CD4-positive, alpha-beta T cell treated with Interleukin-2 at 100 ng/mL for 4 hours (primary cell): ENCODE measurements around the gene COL21A1.

ENCODE experiments used
- DNase-seq: peaks from one replicate; pipeline ENCODE4 v3.0.0-alpha.2; 2020; ENCODE audit warnings: low spot score

COL21A1 gene

GRCh38 chr6:56187686-56188085 is 59.7 kb downstream of the COL21A1 start:
- no peak for DNase-seq

DNA sequence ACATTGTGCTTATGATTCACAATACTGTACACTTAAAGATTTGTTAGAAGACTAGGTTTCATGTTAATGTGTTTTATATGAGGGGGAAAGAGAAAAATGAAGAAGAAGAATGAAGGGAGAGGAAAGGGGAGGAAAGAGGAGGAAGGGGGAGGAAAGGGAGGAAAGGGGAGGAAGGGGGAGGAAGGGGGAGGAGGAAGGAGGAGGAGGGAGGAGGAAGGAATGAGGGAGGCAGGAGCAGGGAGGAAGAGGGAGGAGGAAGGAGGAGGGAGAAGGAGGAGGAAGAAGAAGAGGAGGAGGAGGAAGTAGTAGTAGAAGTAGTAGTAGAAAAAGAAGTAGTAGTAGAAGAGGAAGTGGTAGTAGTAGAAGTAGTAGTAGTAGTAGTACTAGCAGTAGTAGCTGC is 70.6 kb downstream of the COL21A1 start:
- DNase-seq = no peak

- no peak for DNase-seq
These were observed 74.2 kb downstream of the COL21A1 start for GRCh38 chr6:56173228-56173627.

- no peak for DNase-seq
These were observed 75.2 kb downstream of the COL21A1 start for GRCh38 chr6:56172144-56172543.

GRCh38 chr6:56169366-56169765 is 78.0 kb downstream of the COL21A1 start:
- DNase-seq = no peak

GRCh38 chr6:56168596-56168995 is 78.8 kb downstream of the COL21A1 start:
- DNase-seq = no peak

GRCh38 chr6:56162081-56162480 is 85.3 kb downstream of the COL21A1 start:
- DNase-seq = no peak

DNA sequence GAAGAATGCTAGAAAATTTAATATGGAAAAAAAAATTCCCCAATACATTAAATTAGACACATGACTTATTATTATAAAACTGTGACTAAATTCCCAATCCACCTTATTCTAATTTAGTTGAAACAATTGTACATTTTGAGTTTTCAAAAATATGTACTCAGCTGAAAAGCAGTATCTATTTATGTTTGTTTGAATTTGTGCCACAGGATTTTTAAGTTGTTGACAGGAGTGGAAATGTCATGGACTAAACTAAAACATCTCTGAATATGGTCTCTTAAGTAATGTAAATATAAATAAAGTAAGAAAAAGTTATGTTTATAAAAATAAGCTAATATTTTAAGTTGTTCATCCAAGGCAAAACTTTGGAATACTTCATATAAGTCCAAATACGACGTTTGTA is 86.9 kb downstream of the COL21A1 start:
- no peak for DNase-seq

- no peak for DNase-seq
These were observed 88.8 kb downstream of the COL21A1 start for GRCh38 chr6:56158571-56158970.

DNA sequence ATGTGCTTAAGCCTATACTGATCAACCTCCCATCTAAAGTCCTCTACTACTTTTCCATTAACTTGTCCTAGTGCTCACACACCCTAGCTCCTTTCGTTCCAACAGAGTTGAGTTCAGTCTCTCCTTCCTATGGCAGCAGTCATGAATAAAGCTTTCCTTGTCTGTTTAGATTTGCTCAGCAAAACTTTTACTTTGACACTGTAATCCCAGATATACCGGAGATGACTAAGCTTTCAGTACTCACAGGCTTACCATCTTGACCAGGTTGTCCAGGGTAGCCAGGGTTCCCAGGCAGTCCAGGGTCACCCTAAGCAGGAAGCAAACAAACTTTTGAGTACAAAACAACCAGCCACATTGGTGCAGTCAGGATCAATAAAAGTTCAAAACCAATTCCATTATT is 90.7 kb downstream of the COL21A1 start:
- DNase-seq = no peak

DNA sequence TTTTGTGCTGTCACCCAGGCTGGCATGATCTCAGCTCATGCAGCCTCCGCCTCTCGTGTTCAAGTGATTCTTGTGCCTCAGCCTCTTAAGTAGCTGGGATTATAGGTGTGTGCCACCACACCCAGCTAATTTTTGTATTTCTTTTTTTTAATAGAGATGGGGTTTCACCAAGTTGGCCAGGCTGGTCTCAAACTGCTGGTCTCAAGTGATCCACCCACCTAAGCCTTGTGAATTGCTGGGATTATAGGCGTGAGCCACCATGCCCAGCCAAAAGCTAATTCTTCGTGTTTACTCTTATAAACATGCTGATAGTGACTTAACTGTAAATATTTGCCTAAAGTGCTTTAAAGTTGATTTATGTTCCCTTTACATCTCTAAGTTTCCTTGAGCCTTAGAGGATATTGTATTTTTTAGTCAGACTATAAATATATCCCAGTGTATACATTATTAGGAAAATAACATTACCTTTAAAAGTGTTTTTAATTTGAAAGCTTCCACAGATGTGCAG is 91.7 kb downstream of the COL21A1 start:
- DNase-seq = no peak

DNA sequence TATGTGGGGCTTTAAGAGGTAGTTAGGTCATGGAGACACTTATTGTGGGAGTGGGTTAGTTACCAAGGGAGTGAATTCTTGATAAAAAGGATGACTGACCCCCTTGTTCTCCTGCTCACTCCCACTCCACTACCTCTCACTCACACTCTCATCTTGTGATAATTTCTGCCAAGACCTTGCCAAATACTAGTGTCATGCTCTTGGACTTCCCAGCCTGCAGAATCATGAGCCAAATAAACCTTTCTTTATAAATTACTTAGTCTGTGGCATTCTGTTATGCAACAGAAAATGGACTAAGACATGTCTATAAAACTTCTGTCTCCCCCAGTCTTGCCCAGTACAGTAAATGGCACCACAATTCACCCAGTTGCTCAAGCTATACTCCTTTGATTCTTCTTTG is 93.3 kb downstream of the COL21A1 start:
- DNase-seq = no peak

DNA sequence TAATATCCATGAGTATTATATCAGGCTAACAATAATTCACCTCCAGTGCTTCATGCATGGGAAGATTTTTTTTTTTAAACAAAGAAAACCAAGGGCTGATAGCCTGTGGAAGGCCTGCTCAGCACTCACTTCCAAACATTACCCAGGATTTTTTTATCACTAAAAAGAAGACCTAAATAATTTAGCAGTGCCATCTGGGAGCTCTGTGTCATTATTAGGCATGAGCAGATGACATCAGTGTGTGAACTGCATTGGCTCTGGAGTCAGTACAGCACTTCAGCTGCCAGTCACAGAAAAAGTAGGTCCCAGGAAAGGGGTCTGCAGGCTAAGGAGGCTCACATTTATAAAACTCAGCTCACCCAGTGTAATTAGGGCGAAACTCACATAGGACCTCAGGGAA is 94.8 kb downstream of the COL21A1 start:
- no peak for DNase-seq

GRCh38 chr6:56151609-56152224 is 95.7 kb downstream of the COL21A1 start:
- no peak for DNase-seq

GRCh38 chr6:56148488-56149186 is 98.7 kb downstream of the COL21A1 start:
- no peak for DNase-seq

DNA sequence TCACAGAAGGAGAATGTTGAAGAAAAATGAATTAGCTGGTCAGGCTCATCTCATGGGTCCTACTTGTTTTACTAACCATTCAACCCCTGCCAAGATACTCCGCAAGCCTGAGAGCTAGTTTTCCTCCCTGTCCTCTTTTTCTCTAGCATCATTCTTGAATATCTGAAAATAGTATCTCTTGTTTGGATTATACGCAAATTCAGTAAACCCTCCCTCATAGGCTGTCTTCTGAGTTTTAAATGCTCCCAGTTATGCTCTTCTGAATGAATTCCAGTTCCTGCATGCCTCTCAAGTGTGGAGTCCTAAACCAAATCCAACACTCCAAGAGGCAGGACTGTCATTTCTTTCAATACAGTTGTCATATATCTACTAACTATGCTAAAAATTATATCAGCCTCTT is 99.6 kb downstream of the COL21A1 start:
- DNase-seq = no peak

- no peak for DNase-seq
These were observed 101.3 kb downstream of the COL21A1 start for GRCh38 chr6:56146086-56146485.

DNA sequence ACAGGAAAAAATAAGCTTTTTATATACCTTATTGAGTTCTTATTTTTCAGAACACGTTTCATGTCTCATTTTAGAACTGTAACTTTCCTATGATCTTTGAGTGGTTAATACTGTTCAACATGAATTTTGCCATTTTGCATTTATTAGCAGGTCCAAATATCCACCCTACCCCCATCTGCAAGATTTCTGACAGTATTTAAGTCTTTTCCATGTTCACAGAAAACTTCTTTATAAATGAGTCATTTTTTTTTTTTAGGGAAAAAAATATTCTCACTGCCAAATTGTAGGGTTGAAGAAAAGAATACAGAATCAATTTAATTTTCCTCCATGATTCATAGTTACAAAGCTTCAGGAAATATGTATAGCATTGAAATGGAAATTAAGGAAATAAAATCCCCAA is 101.8 kb downstream of the COL21A1 start:
- no peak for DNase-seq

- DNase-seq = no peak
These were observed 102.6 kb downstream of the COL21A1 start for GRCh38 chr6:56144538-56145324.

GRCh38 chr6:56143796-56144195 is 103.6 kb downstream of the COL21A1 start:
- DNase-seq = no peak

- DNase-seq = no peak
These were observed 107.3 kb downstream of the COL21A1 start for GRCh38 chr6:56140090-56140489.

DNA sequence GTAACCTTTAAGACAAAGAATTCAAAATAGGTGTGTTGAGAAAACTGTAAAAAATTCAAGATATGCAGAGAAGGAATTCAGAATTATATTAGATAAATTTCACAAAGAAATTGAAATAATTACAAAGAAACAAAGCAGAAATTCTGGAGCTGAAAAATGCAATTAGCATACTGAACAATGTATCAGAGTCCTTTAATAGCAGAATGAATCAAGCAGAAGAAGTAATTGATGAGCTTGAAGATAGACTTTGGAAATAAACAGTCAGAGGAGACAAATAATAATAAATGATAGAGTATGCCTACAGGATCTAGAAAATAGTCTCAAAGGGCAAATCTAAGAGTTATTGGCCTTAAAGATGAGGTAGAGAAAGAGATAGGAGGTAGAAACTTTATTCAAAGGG is 131.7 kb downstream of the COL21A1 start:
- DNase-seq = no peak

- no peak for DNase-seq
These were observed 138.2 kb downstream of the COL21A1 start for GRCh38 chr6:56109149-56109548.
